Transverse colon (tissue), 3 donors: ENCODE measurements around the gene OBSL1.

Experiments
- POLR2A ChIP-seq: fragments of 450-650 bp; IDR thresholded peaks from one replicate; pipeline ENCODE4 v1.6.1; 2016; ENCODE audit warnings: antibody characterized with exemption, mild to moderate bottlenecking, moderate library complexity
- POLR2AphosphoS5 ChIP-seq, 3 donors: sonication (generic); formaldehyde crosslinking; IDR thresholded peaks; one replicate each; pipeline ENCODE4 v1.6.1; 2016; ENCODE audit warnings: antibody characterized with exemption in 3 of 3

DNA sequence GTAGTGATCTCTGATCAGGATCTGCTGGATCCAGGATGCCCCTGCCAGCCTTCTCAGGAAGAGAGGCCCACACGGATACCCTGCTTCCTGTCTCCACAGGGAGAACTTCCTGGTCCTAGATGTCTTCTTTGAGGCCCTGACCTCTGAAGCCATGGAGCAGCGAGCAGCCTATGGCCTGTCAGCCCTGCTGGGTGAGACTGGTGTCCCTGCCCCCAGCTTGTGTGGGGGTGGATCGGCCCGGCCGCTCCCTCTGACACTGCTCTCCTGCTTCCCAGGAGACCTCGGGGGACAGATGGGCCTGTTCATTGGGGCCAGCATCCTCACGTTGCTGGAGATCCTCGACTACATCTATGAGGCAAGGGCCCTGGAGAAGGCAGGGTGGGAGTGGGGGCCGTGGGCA, 34.4 kb downstream of the OBSL1 start:
- TF ChIP-seq POLR2AphosphoS5 (IDR thresholded peaks at IDR 0.05) (no peak), POLR2A (no peak)
